GM21723 (cell line): Measurements from ENCODE around the gene WDFY3.

Experiments used
- ATAC-seq: cut with Tn5 transposase; IDR thresholded peaks from one replicate; pipeline ENCODE4 v1.9.1; 2021; ENCODE audit warnings: mild to moderate bottlenecking, moderate library complexity; ENCODE audit not compliant: unreplicated experiment

Gene WDFY3

DNA sequence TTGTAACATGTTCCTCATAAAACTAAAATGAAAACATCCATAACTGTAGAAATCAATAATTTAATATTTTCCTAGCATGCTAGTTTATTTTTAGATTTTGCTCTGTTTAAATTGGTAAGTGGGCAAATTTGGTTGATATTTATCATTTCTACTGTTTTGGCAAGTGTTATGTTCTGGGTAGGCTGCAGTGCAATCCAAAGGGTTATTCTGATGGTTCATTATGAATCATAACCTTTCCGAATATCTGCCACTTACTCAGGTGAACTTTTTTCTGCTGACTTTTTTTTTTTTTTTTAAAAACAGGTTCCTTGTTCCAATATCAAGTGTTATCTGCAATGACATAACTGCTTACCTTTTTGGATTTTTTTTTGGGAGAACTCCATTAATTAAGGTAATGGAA, 331.5 kb downstream of the WDFY3 start:
- ATAC-seq, result no peak

DNA sequence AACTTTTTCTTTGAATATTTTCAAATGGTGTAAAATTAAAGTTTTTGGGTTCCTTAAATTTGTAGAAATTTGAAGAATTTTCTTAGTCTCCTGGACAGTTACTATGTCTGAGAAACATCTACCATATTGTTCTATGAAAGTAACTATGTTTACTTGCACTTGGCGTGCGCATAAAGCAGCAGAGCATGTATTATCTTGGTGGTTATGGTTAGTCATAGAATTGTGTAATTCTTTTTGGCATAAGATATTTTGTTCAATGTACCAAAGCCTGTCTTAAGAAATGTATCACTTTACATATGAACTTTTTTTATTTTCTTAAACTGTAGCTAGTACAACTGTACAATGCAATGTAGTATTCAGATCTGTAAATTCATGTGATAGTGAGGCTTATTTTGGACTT, 334.4 kb downstream of the WDFY3 start:
- no peak for ATAC-seq

DNA sequence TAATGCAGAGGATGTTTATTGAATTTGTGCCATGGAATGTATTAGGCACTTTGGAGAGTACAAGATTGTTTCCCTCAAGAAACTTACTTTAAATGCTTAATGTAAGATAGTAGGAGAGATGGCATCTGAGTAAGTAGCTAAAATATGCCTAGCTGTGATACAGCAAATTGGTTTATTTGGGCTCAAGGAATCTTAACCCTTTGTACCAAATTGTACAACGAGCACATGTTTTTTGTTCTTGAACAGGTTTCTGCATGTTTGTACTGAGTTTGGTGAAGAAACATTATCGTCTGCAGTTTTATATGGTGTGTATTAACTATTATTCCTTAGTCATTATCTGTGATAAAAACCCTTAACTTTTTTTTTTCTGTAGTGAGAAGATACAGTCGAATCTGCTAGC, 334.9 kb downstream of the WDFY3 start:
- no peak for ATAC-seq

DNA sequence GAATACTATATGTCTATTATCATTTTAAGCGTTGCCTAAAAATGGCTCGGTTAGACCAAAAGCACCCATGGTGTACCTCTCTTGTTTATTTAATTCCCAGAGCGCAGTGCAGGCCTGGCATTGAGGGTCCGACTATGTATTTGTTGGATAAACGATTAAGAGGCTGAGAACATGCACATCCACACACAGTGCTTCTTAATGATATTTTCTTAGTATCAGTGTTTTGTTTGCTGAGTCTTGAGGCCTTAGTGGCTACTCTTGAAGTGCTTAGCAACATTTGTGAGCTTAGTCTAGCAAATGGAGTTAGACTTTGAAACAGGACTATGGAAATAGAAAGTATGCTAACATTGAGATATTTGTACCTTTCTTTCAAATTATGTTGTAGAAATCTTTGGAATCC, 339.8 kb downstream of the WDFY3 start:
- no peak for ATAC-seq

DNA sequence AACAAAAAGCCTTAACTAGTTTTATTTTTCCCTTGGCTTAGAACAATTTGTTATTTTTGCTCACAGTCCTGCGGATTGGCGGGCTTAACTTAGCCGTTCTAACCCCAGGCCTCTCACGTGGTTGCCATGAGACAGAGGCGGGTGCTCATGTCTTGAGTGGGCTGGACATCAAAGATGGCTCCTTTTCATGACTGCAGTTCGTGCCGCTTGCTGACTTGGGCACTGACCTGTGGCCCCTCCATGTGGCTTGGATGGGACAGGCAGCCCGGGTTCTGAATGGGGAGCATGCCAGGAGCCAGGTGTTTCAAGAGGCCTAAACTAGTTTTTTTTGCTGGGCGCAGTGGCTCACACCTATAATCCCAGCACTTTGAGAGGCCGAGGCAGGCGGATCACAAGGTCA, 342.8 kb downstream of the WDFY3 start:
- no peak for ATAC-seq

DNA sequence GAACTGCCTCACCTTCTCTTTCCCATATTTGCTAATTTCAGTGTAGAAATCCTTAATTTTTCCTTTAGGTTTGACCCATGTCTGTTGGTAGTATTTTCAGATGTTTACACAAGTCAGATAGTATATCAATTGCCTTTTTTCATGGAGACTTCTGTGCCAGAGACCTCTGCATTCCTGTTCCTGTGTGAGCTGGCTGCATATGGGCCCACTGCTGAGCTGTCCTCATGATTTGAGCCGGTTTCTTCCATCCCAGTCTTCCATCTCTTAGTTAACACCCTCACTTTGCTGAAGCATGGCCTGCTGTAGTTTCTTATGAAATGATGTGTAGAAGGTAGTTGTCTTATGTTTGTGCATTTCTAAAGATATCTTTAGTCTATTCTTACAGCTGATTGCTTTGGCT, 343.5 kb downstream of the WDFY3 start:
- no peak for ATAC-seq
